GM18498 (cell line): ENCODE measurements around the gene SIGLEC8.
"Not testable (repeated sequence)": the region's sequence is repeated elsewhere in the genome, so short reads cannot be mapped to it uniquely, and the experiment has no call there.

ENCODE experiments used
- ATAC-seq: cut with Tn5 transposase; IDR thresholded peaks from one replicate; pipeline ENCODE4 v1.9.1; 2021; ENCODE audit warnings: mild to moderate bottlenecking, moderate library complexity; ENCODE audit not compliant: unreplicated experiment

Gene SIGLEC8

DNA sequence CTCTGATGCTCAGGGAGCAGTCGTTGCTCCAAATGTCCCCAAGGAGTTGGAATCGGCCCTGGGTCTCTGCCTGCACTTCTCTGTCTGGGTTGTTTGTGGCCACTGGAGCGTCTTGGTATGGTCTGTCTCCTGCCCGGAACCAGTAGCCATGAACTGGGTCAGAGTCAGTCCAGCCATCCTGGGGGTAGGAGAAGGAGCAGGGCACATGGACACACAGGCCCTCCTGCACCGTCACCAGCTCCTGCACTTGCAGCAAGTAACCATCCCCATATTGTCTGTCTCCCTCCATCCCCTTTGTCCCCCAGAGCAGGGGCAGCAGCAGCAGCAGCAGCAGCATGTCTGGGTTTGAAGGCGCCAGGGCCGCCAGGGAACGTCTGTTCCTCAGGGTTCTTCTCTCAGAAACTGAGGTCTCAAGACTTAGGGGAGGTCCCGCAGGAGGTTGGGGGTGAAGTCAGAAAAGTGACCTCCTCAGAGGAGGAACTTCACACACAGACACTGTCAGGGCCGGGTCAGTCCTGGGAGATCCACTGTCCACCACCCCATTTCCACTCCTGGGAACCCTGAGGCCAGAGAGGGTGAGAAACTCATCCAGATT is at the start of gene SIGLEC8:
Gene SIGLEC8, minus strand, starts transcription at position 404 of the 595 bp plus-strand sequence. Its CDS starts 67 bp downstream, at position 337.
- ATAC-seq: no peak

GRCh38 chr19:51507640-51508058 is 49.4 kb upstream of the SIGLEC8 start:
- no peak for ATAC-seq

GRCh38 chr19:51507192-51507591 is 48.9 kb upstream of the SIGLEC8 start:
- ATAC-seq: no peak

GRCh38 chr19:51505904-51506303 is 47.6 kb upstream of the SIGLEC8 start:
- no peak for ATAC-seq

GRCh38 chr19:51503896-51504295 is 45.6 kb upstream of the SIGLEC8 start:
- ATAC-seq: no peak

GRCh38 chr19:51503286-51503817 is 45.1 kb upstream of the SIGLEC8 start:
- no peak for ATAC-seq

- no peak for ATAC-seq
Measured at GRCh38 chr19:51501594-51502263, 43.5 kb upstream of the SIGLEC8 start, which contains the start of gene SIGLEC12. Gene SIGLEC12 (minus strand): TSS chr19:51501800. CDS start chr19:51501733, 67 bp downstream.

GRCh38 chr19:51500931-51501330 is 42.7 kb upstream of the SIGLEC8 start:
- not testable (repeated sequence) for ATAC-seq

- ATAC-seq: no peak
Measured at GRCh38 chr19:51497666-51498065, 39.4 kb upstream of the SIGLEC8 start.

GRCh38 chr19:51493776-51494175 is 35.5 kb upstream of the SIGLEC8 start:
- no peak for ATAC-seq

DNA sequence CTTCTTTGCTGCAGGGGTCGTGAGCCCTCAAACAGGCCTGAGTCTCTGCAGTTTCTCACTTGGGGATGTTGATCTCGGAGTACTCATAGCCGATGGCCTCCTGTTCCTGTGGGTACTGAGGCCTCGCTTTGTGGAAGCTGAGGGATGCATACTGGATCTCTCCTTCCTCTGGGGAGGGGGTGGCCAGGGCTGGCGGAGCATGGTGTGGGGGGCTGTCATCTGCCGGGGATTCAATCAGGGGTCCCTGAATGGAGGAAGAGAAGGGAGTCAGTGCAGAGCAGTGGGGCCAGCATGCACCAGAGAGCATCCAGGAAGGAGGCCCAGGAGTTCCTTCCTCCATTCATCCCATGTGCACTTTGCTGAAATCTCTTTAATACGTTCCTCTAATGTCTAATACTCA is 33.3 kb upstream of the SIGLEC8 start:
- ATAC-seq: no peak

- no peak for ATAC-seq
Measured at GRCh38 chr19:51490676-51491075, 32.4 kb upstream of the SIGLEC8 start.

DNA sequence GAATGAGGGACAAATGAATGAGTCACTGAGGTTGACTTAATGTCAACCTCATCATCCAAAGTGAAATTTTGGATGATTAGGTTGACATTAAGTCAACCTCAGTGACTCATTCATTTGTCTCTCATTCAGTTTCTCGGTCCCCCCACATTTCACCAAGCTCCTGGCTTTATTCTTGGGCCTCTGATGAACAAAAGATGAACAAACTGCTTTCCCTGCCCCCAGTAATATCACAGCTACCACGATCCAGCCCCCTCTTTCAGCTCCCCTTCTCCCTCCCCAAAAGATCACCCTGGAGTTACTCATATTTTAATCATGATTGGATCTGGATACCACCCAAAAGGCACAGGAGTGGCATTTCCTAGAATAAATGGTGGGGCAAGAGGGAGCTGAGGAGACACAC is 30.9 kb upstream of the SIGLEC8 start:
- ATAC-seq: no peak

DNA sequence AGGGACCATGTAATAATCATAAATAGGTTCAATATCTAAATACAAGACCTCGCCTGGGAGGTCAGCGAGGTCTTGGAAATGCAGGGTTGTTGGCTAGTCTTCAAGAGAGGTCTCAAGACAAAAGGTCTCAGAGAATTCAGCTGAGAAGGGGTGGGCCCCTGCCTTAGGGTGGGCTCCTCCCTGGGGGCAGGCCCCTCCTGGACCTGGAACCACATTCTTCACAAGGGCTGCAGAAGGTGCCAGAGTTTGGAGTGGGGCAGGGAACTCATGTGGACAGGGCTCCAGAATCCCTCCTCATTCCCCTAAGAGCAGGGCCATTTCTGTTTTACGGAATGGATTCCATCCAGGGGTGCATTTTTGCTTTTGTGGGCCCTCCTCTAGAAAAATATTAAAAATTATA is 30.2 kb upstream of the SIGLEC8 start:
- ATAC-seq: no peak

- ATAC-seq: no peak
Measured at GRCh38 chr19:51485960-51486660, 27.9 kb upstream of the SIGLEC8 start.

DNA sequence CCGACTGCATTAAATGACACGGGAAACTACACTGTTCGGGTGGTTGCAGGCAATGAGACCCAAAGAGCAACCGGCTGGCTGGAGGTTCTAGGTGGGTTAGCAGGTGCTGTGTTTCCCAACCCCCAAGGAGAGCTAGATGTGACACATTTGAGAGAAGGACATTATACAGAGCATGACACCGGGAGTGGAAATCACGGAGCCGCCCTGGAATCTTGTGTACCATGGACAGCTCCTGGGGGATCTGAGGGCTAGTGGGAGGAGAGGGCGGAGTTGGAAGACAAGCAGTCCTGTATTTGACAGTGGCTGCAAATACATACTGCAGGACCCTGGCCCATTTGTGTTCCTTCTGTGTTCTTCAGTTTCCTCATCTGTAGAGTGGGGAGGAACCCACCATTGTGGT is 22.3 kb upstream of the SIGLEC8 start:
- ATAC-seq: no peak

GRCh38 chr19:51479531-51480331 is 21.5 kb upstream of the SIGLEC8 start:
- ATAC-seq: no peak

DNA sequence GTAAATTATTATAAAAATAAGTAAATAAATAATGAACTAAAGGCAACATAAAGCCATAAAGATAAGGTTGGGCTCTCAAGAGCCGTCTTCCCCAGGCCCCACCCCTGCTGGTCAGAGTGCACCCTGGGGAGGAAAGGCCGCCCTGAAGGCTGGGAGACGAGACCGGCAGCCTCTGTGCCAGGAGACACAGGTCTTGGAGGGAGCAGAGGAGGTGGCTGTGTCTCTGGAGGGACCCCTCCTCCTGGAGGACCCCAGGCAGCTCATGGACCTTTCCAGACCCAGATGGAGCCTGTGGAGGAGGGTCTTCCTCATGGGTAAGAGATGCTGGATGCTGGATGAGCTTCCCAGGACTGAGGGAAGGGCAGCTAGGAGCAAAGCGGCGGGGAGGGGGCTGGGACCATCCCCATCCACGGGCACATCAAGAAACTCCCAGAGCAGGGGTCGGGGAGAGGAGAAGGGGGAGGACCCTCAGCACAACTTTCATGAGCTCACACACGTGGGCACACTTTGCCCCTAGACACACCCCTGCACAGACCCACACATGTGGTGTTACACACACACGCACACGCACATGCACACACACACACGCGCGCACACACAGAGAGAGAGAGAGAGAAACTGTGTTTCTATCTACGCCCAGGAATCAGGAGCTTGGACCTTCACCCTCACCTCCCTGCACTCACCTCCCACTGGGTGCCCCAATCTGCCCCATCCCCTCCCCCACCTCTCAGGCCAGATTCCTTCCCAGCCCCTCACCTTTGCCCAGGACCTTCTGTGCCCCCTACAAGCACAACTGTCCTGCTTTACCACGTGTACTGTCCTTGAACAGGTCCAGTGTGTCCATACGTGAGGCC is 20.4 kb upstream of the SIGLEC8 start, which contains the start of gene CEACAM18:
Gene CEACAM18, plus strand, starts transcription at position 159 of the 854 bp plus-strand sequence.
- ATAC-seq: no peak

DNA sequence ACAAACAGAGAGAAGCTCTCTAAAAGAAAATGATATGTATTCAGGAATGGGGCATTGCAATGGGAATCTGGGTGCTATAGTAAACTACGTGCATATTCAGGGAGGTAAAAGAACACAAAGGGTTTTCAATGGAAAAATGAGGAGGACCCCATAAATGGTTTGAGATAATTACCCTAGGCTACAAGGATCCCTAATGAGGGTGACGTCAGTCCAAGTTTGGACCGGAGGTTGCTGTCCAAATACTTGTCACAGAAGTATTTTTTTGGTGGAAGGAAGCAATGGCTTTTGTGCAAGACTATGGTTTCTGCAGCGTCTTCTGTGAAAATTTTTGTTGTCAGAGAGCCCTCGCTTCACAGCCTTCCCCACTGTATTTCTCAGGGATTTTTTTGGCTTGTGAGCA is 19.1 kb upstream of the SIGLEC8 start:
- no peak for ATAC-seq

- ATAC-seq: no peak
Measured at GRCh38 chr19:51476164-51476563, 17.9 kb upstream of the SIGLEC8 start.
